Right cardiac atrium (tissue), 5 donors: Measurements from ENCODE around the gene ITPR1. TPM values are rescaled to one million over a fixed set of nuclear protein-coding genes. Genes with fewer than 3 reads are reported as not detected.

ENCODE experiments used
- ATAC-seq, 2 donors: fragments of 200-7000 bp; cut with Tn5 transposase; one replicate each; pipeline versions ENCODE4 v1.8.0 to v1.9.1; 2020; ENCODE audit warnings: moderate library complexity in 2 of 2, mild to moderate bottlenecking in 1 of 2
- DNase-seq, 3 donors: peaks; one replicate each; pipeline ENCODE4 v3.0.0-alpha.2; 2020
- H3K27ac ChIP-seq: one replicate; pipeline ENCODE4 v1.5.1; 2013; ENCODE audit warnings: mild to moderate bottlenecking, low read length, control low read depth, moderate library complexity
- H3K27me3 ChIP-seq: one replicate; pipeline ENCODE4 v1.6.1; 2013; ENCODE audit not compliant: control insufficient read depth, insufficient read depth
- H3K4me1 ChIP-seq: one replicate; pipeline ENCODE4 v1.6.1; 2013; ENCODE audit warnings: low read length; ENCODE audit not compliant: control insufficient read depth, insufficient read depth
- H3K4me3 ChIP-seq: one replicate; pipeline ENCODE4 v1.5.1; 2013; ENCODE audit warnings: low read length, control low read depth
- H3K9me3 ChIP-seq: one replicate; pipeline ENCODE4 v1.6.1; 2013; ENCODE audit warnings: low read length; ENCODE audit not compliant: control insufficient read depth
- WGBS: extraction: QIAGEN DNeasy Blood & Tissue Kit; methylation state at CpG from one replicate; pipeline ENCODE4 v1.1.7; 2013; 5-methylcytosine and 5-hydroxymethylcytosine counted together
- intact Hi-C, 4 donors: fragments of 100-400 bp; cut with DNase I; formaldehyde crosslinking; loops; one replicate each; pipeline versions ENCODE4 v1.11.0 to v1.14.0; 2022 to 2023
- polyA plus RNA-seq: library from polyadenylated mRNA; stranded (reverse); fragments of 200-250 nt; gene quantifications from one replicate; pipeline ENCODE4 v1.2.3, GENCODE V29; 2013
- total RNA-seq, 4 donors: library from RNA; stranded (reverse); fragmentation: NEBNext Ultra II Directional; extraction: Animal tissue kit (Norgen Biotek cat#: 25700); gene quantifications; one replicate each; pipeline ENCODE4 v1.2.1, GENCODE V29; 2021
- donor health status: healthy with polysubstance abuse.
- donor health status: DM: no; HTN: yes; CAD: no.
- donor health status: DM: no; HTN: no; CAD: no.
- donor health status: DM: no; HTN: yes; CAD: no; lungs with severe emphysema.
- donor health status: DM: yes; HTN: yes; CAD: no.

Gene ITPR1
- total and polyA plus RNA-seq, 5 donors: 13.9 to 59.0 (median 39.5) TPM

- intact Hi-C loops: no loop called here
- no peaks in the 10 kb centered on the region for H3K27me3 ChIP-seq
- H3K4me3 ChIP-seq: no peak overlapping the region
- no peak overlapping the region for H3K27ac ChIP-seq
- ATAC-seq (no peak), DNase-seq (no peak)
- no peaks in the 10 kb centered on the region for H3K9me3 ChIP-seq
- WGBS: 64% methylated on average over 1 of the region's 1 CpG
- peaks cover 11% of the 10 kb centered on the region for H3K4me1 ChIP-seq
These were observed 43.1 kb downstream of the ITPR1 start for GRCh38 chr3:4536260-4536659.

- no peaks in the 10 kb centered on the region for H3K9me3 ChIP-seq
- no peak overlapping the region for H3K4me3 ChIP-seq
- H3K4me1 ChIP-seq: no peaks in the 10 kb centered on the region
- H3K27ac ChIP-seq: no peak overlapping the region
- DNase-seq (no peak), ATAC-seq (no peak)
- H3K27me3 ChIP-seq: no peaks in the 10 kb centered on the region
- 97% methylated on average over 4 of the region's 4 CpGs for WGBS
- intact Hi-C loops: no loop called here
These were observed 47.1 kb downstream of the ITPR1 start for GRCh38 chr3:4540267-4540666.

GRCh38 chr3:4543110-4543509 lies 50.0 kb downstream of the ITPR1 start:
- no peak overlapping the region for H3K4me3 ChIP-seq
- ATAC-seq: no peak
- H3K27ac ChIP-seq: no peak overlapping the region
- no peaks in the 10 kb centered on the region for H3K9me3 ChIP-seq
- DNase-seq: no peak
- no peaks in the 10 kb centered on the region for H3K27me3 ChIP-seq
- WGBS: 62% methylated on average over 2 of the region's 2 CpGs
- intact Hi-C loops: no loop called here
- H3K4me1 ChIP-seq: no peaks in the 10 kb centered on the region

GRCh38 chr3:4546346-4547178 lies 53.4 kb downstream of the ITPR1 start:
- 82% methylated on average over 9 of the region's 9 CpGs for WGBS
- H3K27me3 ChIP-seq: no peaks in the 10 kb centered on the region
- no peak for ATAC-seq
- DNase-seq: no peak
- H3K9me3 ChIP-seq: no peaks in the 10 kb centered on the region
- H3K4me1 ChIP-seq: peaks cover 3% of the 10 kb centered on the region
- H3K4me3 ChIP-seq: no peak overlapping the region
- intact Hi-C loops: no loop called here
- H3K27ac ChIP-seq: no peak overlapping the region

GRCh38 chr3:4547799-4548198 lies 54.7 kb downstream of the ITPR1 start:
- intact Hi-C loops: no loop called here
- H3K4me3 ChIP-seq: no peak overlapping the region
- H3K4me1 ChIP-seq: peaks cover 3% of the 10 kb centered on the region
- no peak for ATAC-seq
- DNase-seq: no peak
- 71% methylated on average over 4 of the region's 4 CpGs for WGBS
- H3K27me3 ChIP-seq: no peaks in the 10 kb centered on the region
- no peak overlapping the region for H3K27ac ChIP-seq
- H3K9me3 ChIP-seq: no peaks in the 10 kb centered on the region

GRCh38 chr3:4548356-4548755 lies 55.2 kb downstream of the ITPR1 start:
- H3K27ac ChIP-seq: no peak overlapping the region
- intact Hi-C loops: no loop called here
- DNase-seq: no peak
- no peaks in the 10 kb centered on the region for H3K9me3 ChIP-seq
- WGBS: 61% methylated on average over 4 of the region's 4 CpGs
- no peaks in the 10 kb centered on the region for H3K27me3 ChIP-seq
- ATAC-seq: no peak
- peaks cover 3% of the 10 kb centered on the region for H3K4me1 ChIP-seq
- H3K4me3 ChIP-seq: no peak overlapping the region

- peaks cover 3% of the 10 kb centered on the region for H3K4me1 ChIP-seq
- ATAC-seq: no peak
These were observed 55.6 kb downstream of the ITPR1 start for GRCh38 chr3:4548780-4549179.

GRCh38 chr3:4549896-4550295 lies 56.7 kb downstream of the ITPR1 start:
- H3K4me1 ChIP-seq: peaks cover 3% of the 10 kb centered on the region
- intact Hi-C loops: no loop called here
- no peaks in the 10 kb centered on the region for H3K27me3 ChIP-seq
- H3K27ac ChIP-seq: no peak overlapping the region
- no peak overlapping the region for H3K4me3 ChIP-seq
- no peak for DNase-seq
- 52% methylated on average over 4 of the region's 4 CpGs for WGBS
- no peaks in the 10 kb centered on the region for H3K9me3 ChIP-seq
- ATAC-seq: no peak

More at GRCh38 chr3:4548780-4549179, 55.6 kb downstream of the ITPR1 start:
- Histone ChIP-seq H3K4me3 (no peak overlapping the region), H3K9me3 (no peaks in the 10 kb centered on the region), H3K27me3 (no peaks in the 10 kb centered on the region), H3K27ac (no peak overlapping the region)
- intact Hi-C loops: no loop called here
- 71% methylated on average over 2 of the region's 2 CpGs for WGBS
- DNase-seq: no peak

GRCh38 chr3:4551051-4551711 lies 58.0 kb downstream of the ITPR1 start:
- Histone ChIP-seq H3K27ac (peak overlapping the region; percentile 45), H3K9me3 (no peaks in the 10 kb centered on the region), H3K27me3 (no peaks in the 10 kb centered on the region), H3K4me3 (no peak overlapping the region), H3K4me1 (peaks cover 3% of the 10 kb centered on the region)
- intact Hi-C loops: no loop called here
- ATAC-seq: peak; percentile 84 to 87
- WGBS: 53% methylated on average over 5 of the region's 5 CpGs
- peak; percentile 32 to 78 (median 62) for DNase-seq

GRCh38 chr3:4551794-4552442 lies 58.8 kb downstream of the ITPR1 start:
- ATAC-seq: no peak
- intact Hi-C loops: no loop called here
- Histone ChIP-seq H3K4me3 (no peak overlapping the region), H3K27ac (peak overlapping the region; percentile 13), H3K9me3 (no peaks in the 10 kb centered on the region), H3K27me3 (no peaks in the 10 kb centered on the region), H3K4me1 (peaks cover 3% of the 10 kb centered on the region)
- WGBS: 58% methylated on average over 4 of the region's 4 CpGs
- DNase-seq: peak in 1 of 3 donors; percentile 43

GRCh38 chr3:4552811-4553210 lies 59.7 kb downstream of the ITPR1 start:
- H3K4me1 ChIP-seq: peaks cover 3% of the 10 kb centered on the region
- WGBS: 86% methylated on average over 4 of the region's 4 CpGs
- no peak for ATAC-seq
- H3K27me3 ChIP-seq: no peaks in the 10 kb centered on the region
- no peak overlapping the region for H3K27ac ChIP-seq
- H3K9me3 ChIP-seq: no peaks in the 10 kb centered on the region
- DNase-seq: no peak
- intact Hi-C loops: no loop called here
- H3K4me3 ChIP-seq: no peak overlapping the region
